ENCODE results near the gene CSTF1.

Gene CSTF1

GRCh38 chr20:56414842-56415765 is 22.7 kb downstream of the CSTF1 start:
- no peaks in the 10 kb centered on the region for H3K79me2 ChIP-seq (ENCODE audit: control insufficient read depth, insufficient read depth, low read length)
- no peak overlapping the region for H2AK5ac ChIP-seq (ENCODE audit: low read length)
- no CpG with 5 or more reads among the region's 12 CpGs for WGBS (ENCODE audit: extremely low coverage, insufficient coverage, low lambda C conversion rate)
- no peak overlapping the region for H3K9ac ChIP-seq (ENCODE audit: low read length)
- H4K8ac ChIP-seq (ENCODE audit: low read depth, low read length) = no peak overlapping the region
- H3K27ac ChIP-seq (ENCODE audit: low read depth, low read length) = no peak overlapping the region
- no peaks in the 10 kb centered on the region for H3K79me1 ChIP-seq (ENCODE audit: low read length)
- no peak overlapping the region for H2BK15ac ChIP-seq (replicated peaks; ENCODE audit: low read depth)
- H2BK120ac ChIP-seq (ENCODE audit: low read depth, low read length) = no peak overlapping the region
- no peak overlapping the region for H3K4me3 ChIP-seq (ENCODE audit: low read length)
- no peak overlapping the region for H3K18ac ChIP-seq (ENCODE audit: low read length)
- H3K4me2 ChIP-seq (ENCODE audit: low read length) = no peak overlapping the region
- H3K4me1 ChIP-seq (ENCODE audit: control insufficient read depth, low read depth, low read length) = no peaks in the 10 kb centered on the region
- no peak overlapping the region for H4K5ac ChIP-seq (ENCODE audit: low read length)
- H3K23ac ChIP-seq (ENCODE audit: low read length) = no peak overlapping the region
- H3K27me3 ChIP-seq (ENCODE audit: insufficient read depth, low read length, poor library complexity) = no peaks in the 10 kb centered on the region
- H3K56ac ChIP-seq (ENCODE audit: low read length) = no peak overlapping the region
- H2BK5ac ChIP-seq (ENCODE audit: low read length) = no peak overlapping the region
- no peak overlapping the region for H3K4ac ChIP-seq (ENCODE audit: low read depth, low read length)
- no peaks in the 10 kb centered on the region for H3K36me3 ChIP-seq (ENCODE audit: control insufficient read depth, insufficient read depth, low read length)
- DNase-seq = no peak

DNA sequence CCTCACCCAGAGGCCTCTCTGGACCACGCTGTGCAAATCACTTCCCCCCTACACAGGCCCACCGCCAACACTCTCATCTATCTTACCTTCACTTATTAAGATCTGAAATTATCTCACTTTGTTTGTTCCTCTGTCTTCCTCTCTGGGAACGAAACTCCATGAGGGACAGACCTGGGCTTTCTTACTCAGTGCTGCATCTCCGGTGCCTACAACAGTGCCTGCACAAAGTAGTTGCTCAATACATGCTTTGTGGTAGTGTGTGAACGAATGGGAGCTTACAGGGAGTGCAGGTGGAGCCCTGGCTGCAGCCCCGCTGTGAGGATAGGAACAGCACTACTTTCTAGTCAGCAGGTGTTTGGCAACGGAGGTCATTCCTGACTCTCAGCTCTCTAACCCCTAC is 25.0 kb downstream of the CSTF1 start:
- Histone ChIP-seq H4K8ac (ENCODE audit: low read depth, low read length) (no peak overlapping the region), H3K4me3 (ENCODE audit: low read length) (no peak overlapping the region), H3K27ac (ENCODE audit: low read depth, low read length) (no peak overlapping the region), H3K79me2 (ENCODE audit: control insufficient read depth, insufficient read depth, low read length) (no peaks in the 10 kb centered on the region), H2BK15ac (replicated peaks; ENCODE audit: low read depth) (no peak overlapping the region), H3K4me2 (ENCODE audit: low read length) (no peak overlapping the region), H3K9ac (ENCODE audit: low read length) (no peak overlapping the region), H3K18ac (ENCODE audit: low read length) (no peak overlapping the region), H3K27me3 (ENCODE audit: insufficient read depth, low read length, poor library complexity) (no peaks in the 10 kb centered on the region), H3K79me1 (ENCODE audit: low read length) (no peaks in the 10 kb centered on the region), H2BK5ac (ENCODE audit: low read length) (no peak overlapping the region), H3K4me1 (ENCODE audit: control insufficient read depth, low read depth, low read length) (no peaks in the 10 kb centered on the region), H3K4ac (ENCODE audit: low read depth, low read length) (no peak overlapping the region), H3K23ac (ENCODE audit: low read length) (no peak overlapping the region), H3K36me3 (ENCODE audit: control insufficient read depth, insufficient read depth, low read length) (no peaks in the 10 kb centered on the region), H2AK5ac (ENCODE audit: low read length) (no peak overlapping the region), H2BK120ac (ENCODE audit: low read depth, low read length) (no peak overlapping the region), H4K5ac (ENCODE audit: low read length) (no peak overlapping the region), H3K56ac (ENCODE audit: low read length) (no peak overlapping the region)
- no CpG with 5 or more reads among the region's 7 CpGs for WGBS (ENCODE audit: extremely low coverage, insufficient coverage, low lambda C conversion rate)
- DNase-seq = no peak

GRCh38 chr20:56417911-56418310 is 25.5 kb downstream of the CSTF1 start:
- H3K79me1 ChIP-seq (ENCODE audit: low read length) = no peaks in the 10 kb centered on the region
- no peaks in the 10 kb centered on the region for H3K79me2 ChIP-seq (ENCODE audit: control insufficient read depth, insufficient read depth, low read length)
- no peak overlapping the region for H4K5ac ChIP-seq (ENCODE audit: low read length)
- no peak overlapping the region for H3K4ac ChIP-seq (ENCODE audit: low read depth, low read length)
- H3K18ac ChIP-seq (ENCODE audit: low read length) = no peak overlapping the region
- H3K27ac ChIP-seq (ENCODE audit: low read depth, low read length) = no peak overlapping the region
- H3K36me3 ChIP-seq (ENCODE audit: control insufficient read depth, insufficient read depth, low read length) = no peaks in the 10 kb centered on the region
- no peak overlapping the region for H2AK5ac ChIP-seq (ENCODE audit: low read length)
- no peak overlapping the region for H3K56ac ChIP-seq (ENCODE audit: low read length)
- H3K4me2 ChIP-seq (ENCODE audit: low read length) = no peak overlapping the region
- H3K4me3 ChIP-seq (ENCODE audit: low read length) = no peak overlapping the region
- no peak overlapping the region for H2BK120ac ChIP-seq (ENCODE audit: low read depth, low read length)
- no peaks in the 10 kb centered on the region for H3K27me3 ChIP-seq (ENCODE audit: insufficient read depth, low read length, poor library complexity)
- no peak overlapping the region for H2BK5ac ChIP-seq (ENCODE audit: low read length)
- no CpG with 5 or more reads among the region's 4 CpGs for WGBS (ENCODE audit: extremely low coverage, insufficient coverage, low lambda C conversion rate)
- no peak overlapping the region for H3K9ac ChIP-seq (ENCODE audit: low read length)
- no peak overlapping the region for H4K8ac ChIP-seq (ENCODE audit: low read depth, low read length)
- H2BK15ac ChIP-seq (replicated peaks; ENCODE audit: low read depth) = no peak overlapping the region
- H3K23ac ChIP-seq (ENCODE audit: low read length) = no peak overlapping the region
- no peaks in the 10 kb centered on the region for H3K4me1 ChIP-seq (ENCODE audit: control insufficient read depth, low read depth, low read length)
- no peak for DNase-seq

GRCh38 chr20:56418385-56418861 is 26.0 kb downstream of the CSTF1 start:
- H3K18ac ChIP-seq (ENCODE audit: low read length) = no peak overlapping the region
- H2BK120ac ChIP-seq (ENCODE audit: low read depth, low read length) = no peak overlapping the region
- no peak overlapping the region for H4K8ac ChIP-seq (ENCODE audit: low read depth, low read length)
- no peak overlapping the region for H4K5ac ChIP-seq (ENCODE audit: low read length)
- no CpG with 5 or more reads among the region's 11 CpGs for WGBS (ENCODE audit: extremely low coverage, insufficient coverage, low lambda C conversion rate)
- no peaks in the 10 kb centered on the region for H3K27me3 ChIP-seq (ENCODE audit: insufficient read depth, low read length, poor library complexity)
- no peaks in the 10 kb centered on the region for H3K4me1 ChIP-seq (ENCODE audit: control insufficient read depth, low read depth, low read length)
- no peak for DNase-seq
- H2AK5ac ChIP-seq (ENCODE audit: low read length) = no peak overlapping the region
- no peaks in the 10 kb centered on the region for H3K79me1 ChIP-seq (ENCODE audit: low read length)
- no peak overlapping the region for H3K9ac ChIP-seq (ENCODE audit: low read length)
- no peak overlapping the region for H2BK15ac ChIP-seq (replicated peaks; ENCODE audit: low read depth)
- no peak overlapping the region for H3K4me2 ChIP-seq (ENCODE audit: low read length)
- no peaks in the 10 kb centered on the region for H3K36me3 ChIP-seq (ENCODE audit: control insufficient read depth, insufficient read depth, low read length)
- no peak overlapping the region for H3K23ac ChIP-seq (ENCODE audit: low read length)
- no peak overlapping the region for H3K27ac ChIP-seq (ENCODE audit: low read depth, low read length)
- no peak overlapping the region for H3K4me3 ChIP-seq (ENCODE audit: low read length)
- H2BK5ac ChIP-seq (ENCODE audit: low read length) = no peak overlapping the region
- H3K79me2 ChIP-seq (ENCODE audit: control insufficient read depth, insufficient read depth, low read length) = no peaks in the 10 kb centered on the region
- H3K4ac ChIP-seq (ENCODE audit: low read depth, low read length) = no peak overlapping the region
- no peak overlapping the region for H3K56ac ChIP-seq (ENCODE audit: low read length)

- Histone ChIP-seq H2BK5ac (ENCODE audit: low read length) (no peak overlapping the region), H3K4me2 (ENCODE audit: low read length) (no peak overlapping the region), H3K18ac (ENCODE audit: low read length) (no peak overlapping the region), H4K5ac (ENCODE audit: low read length) (no peak overlapping the region), H2AK5ac (ENCODE audit: low read length) (no peak overlapping the region), H3K27me3 (ENCODE audit: insufficient read depth, low read length, poor library complexity) (no peaks in the 10 kb centered on the region), H3K23ac (ENCODE audit: low read length) (no peak overlapping the region), H3K4ac (ENCODE audit: low read depth, low read length) (no peak overlapping the region), H2BK15ac (replicated peaks; ENCODE audit: low read depth) (no peak overlapping the region), H3K56ac (ENCODE audit: low read length) (no peak overlapping the region), H3K4me3 (ENCODE audit: low read length) (no peak overlapping the region), H3K79me2 (ENCODE audit: control insufficient read depth, insufficient read depth, low read length) (no peaks in the 10 kb centered on the region), H2BK120ac (ENCODE audit: low read depth, low read length) (no peak overlapping the region), H3K9ac (ENCODE audit: low read length) (no peak overlapping the region), H3K79me1 (ENCODE audit: low read length) (no peaks in the 10 kb centered on the region), H3K36me3 (ENCODE audit: control insufficient read depth, insufficient read depth, low read length) (no peaks in the 10 kb centered on the region), H3K27ac (ENCODE audit: low read depth, low read length) (no peak overlapping the region), H3K4me1 (ENCODE audit: control insufficient read depth, low read depth, low read length) (no peaks in the 10 kb centered on the region), H4K8ac (ENCODE audit: low read depth, low read length) (no peak overlapping the region)
- DNase-seq = no peak
- WGBS (ENCODE audit: extremely low coverage, insufficient coverage, low lambda C conversion rate) = no CpG with 5 or more reads among the region's 2 CpGs
Observed at GRCh38 chr20:56420028-56420427, 27.6 kb downstream of the CSTF1 start.
